DOHH2 (cell line): Measurements from ENCODE around the gene RPTOR.

ENCODE experiments used
- H3F3A ChIP-seq: fragments of 200-600 bp; sonication (generic), shearing (Covaris generic); 2 replicates; pipeline ENCODE4 v1.6.0; 2016; ENCODE audit warnings: antibody characterized with exemption, mild to moderate bottlenecking; ENCODE audit not compliant: control insufficient read depth, insufficient read depth
- H3K27ac ChIP-seq: fragments of 200-600 bp; sonication (generic); 2 replicates; pipeline ENCODE4 v1.5.1; 2014; ENCODE audit warnings: low read depth, mild to moderate bottlenecking, low read length, moderate library complexity
- H3K27me3 ChIP-seq: fragments of 200-600 bp; sonication (generic); 2 replicates; pipeline ENCODE4 v1.6.1; 2014; ENCODE audit warnings: mild to moderate bottlenecking, low read length, mixed read lengths; ENCODE audit not compliant: control insufficient read depth
- H3K36me3 ChIP-seq: fragments of 200-600 bp; sonication (generic); 2 replicates; pipeline ENCODE4 v1.6.1; 2014; ENCODE audit warnings: mild to moderate bottlenecking, low read length, moderate library complexity, mixed read lengths; ENCODE audit not compliant: control insufficient read depth
- H3K4me1 ChIP-seq: fragments of 200-600 bp; sonication (generic); 2 replicates; pipeline ENCODE4 v1.6.1; 2014; ENCODE audit warnings: mild to moderate bottlenecking, low read length, mixed read lengths; ENCODE audit not compliant: control insufficient read depth
- H3K4me2 ChIP-seq: fragments of 200-600 bp; sonication (generic); 2 replicates; pipeline ENCODE4 v1.6.0; 2014; ENCODE audit warnings: mild to moderate bottlenecking, low read length, moderate library complexity
- H3K4me3 ChIP-seq: fragments of 200-600 bp; sonication (generic); 2 replicates; pipeline ENCODE4 v1.5.1; 2014; ENCODE audit warnings: mild to moderate bottlenecking, low read length, mixed read lengths
- H3K79me2 ChIP-seq: fragments of 200-600 bp; sonication (generic); 2 replicates; pipeline ENCODE4 v1.6.1; 2014; ENCODE audit warnings: mild to moderate bottlenecking, low read length, mixed read lengths; ENCODE audit not compliant: control insufficient read depth
- H3K9me2 ChIP-seq: fragments of 200-600 bp; sonication (generic); replicated peaks from 2 replicates; pipeline ENCODE4 v1.6.1; 2014; ENCODE audit warnings: mild to moderate bottlenecking, low read length, mixed read lengths; ENCODE audit not compliant: control insufficient read depth
- H3K9me3 ChIP-seq: fragments of 200-600 bp; sonication (generic); 2 replicates; pipeline ENCODE4 v1.6.1; 2014; ENCODE audit warnings: antibody characterized with exemption, low read length, mixed read lengths; ENCODE audit not compliant: control insufficient read depth, insufficient read depth
- H4K20me1 ChIP-seq: fragments of 200-600 bp; sonication (generic); 2 replicates; pipeline ENCODE4 v1.6.0; 2014; ENCODE audit warnings: low read depth, mild to moderate bottlenecking, antibody characterized with exemption, low read length, moderate library complexity; ENCODE audit not compliant: control insufficient read depth, insufficient read depth
- EZH2phosphoT487 ChIP-seq: fragments of 200-600 bp; sonication (generic); IDR thresholded peaks from 2 replicates; pipeline ENCODE4 v1.6.1; 2017; ENCODE audit warnings: borderline replicate concordance, mild to moderate bottlenecking, antibody characterized with exemption, low read length, moderate library complexity, mixed read lengths
- TF ChIP-seq, protein P1 (sequence below): fragments of 200-600 bp; sonication (generic); IDR thresholded peaks from one replicate; pipeline ENCODE4 v1.5.1; 2014; ENCODE audit warnings: antibody characterized with exemption, mild to moderate bottlenecking, low read depth, low read length; ENCODE audit not compliant: poor library complexity, severe bottlenecking

The RPTOR gene

DNA sequence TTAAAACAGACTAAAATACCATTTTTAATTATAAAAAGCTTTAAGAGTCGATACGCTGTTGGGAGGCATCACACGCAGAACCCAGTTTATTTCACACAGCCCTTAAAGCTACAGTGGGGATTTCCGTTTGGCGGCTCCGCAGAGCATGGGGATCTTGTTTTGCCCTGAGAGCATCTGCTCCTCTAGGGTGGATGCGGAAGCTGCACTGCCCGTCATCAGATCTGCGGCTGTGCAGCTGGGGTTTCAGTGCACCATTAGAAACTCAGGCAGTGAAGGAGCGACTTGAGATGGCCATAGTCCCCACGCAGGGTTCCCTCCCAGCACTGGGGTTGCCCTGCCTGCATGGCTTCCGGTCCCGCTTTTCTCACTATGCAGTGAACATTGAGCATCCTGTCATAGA lies 384.8 kb downstream of the RPTOR start:
- Histone ChIP-seq H3K27me3 (no peaks in the 10 kb centered on the region), H3K36me3 (0 out of 2 replicates have a peak, but pooled peaks cover 2% of the 10 kb centered on the region), H3K79me2 (no peaks in the 10 kb centered on the region), H3F3A (no peaks in the 10 kb centered on the region), H3K4me1 (no peaks in the 10 kb centered on the region), H3K27ac (no peak overlapping the region), H3K9me2 (no peaks in the 10 kb centered on the region), H3K9me3 (no peaks in the 10 kb centered on the region), H4K20me1 (no peaks in the 10 kb centered on the region), H3K4me3 (no peak overlapping the region), H3K4me2 (no peak overlapping the region)
- TF ChIP-seq EZH2phosphoT487: no peak
- TF ChIP-seq, protein P1, sequence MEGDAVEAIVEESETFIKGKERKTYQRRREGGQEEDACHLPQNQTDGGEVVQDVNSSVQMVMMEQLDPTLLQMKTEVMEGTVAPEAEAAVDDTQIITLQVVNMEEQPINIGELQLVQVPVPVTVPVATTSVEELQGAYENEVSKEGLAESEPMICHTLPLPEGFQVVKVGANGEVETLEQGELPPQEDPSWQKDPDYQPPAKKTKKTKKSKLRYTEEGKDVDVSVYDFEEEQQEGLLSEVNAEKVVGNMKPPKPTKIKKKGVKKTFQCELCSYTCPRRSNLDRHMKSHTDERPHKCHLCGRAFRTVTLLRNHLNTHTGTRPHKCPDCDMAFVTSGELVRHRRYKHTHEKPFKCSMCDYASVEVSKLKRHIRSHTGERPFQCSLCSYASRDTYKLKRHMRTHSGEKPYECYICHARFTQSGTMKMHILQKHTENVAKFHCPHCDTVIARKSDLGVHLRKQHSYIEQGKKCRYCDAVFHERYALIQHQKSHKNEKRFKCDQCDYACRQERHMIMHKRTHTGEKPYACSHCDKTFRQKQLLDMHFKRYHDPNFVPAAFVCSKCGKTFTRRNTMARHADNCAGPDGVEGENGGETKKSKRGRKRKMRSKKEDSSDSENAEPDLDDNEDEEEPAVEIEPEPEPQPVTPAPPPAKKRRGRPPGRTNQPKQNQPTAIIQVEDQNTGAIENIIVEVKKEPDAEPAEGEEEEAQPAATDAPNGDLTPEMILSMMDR: no peak

DNA sequence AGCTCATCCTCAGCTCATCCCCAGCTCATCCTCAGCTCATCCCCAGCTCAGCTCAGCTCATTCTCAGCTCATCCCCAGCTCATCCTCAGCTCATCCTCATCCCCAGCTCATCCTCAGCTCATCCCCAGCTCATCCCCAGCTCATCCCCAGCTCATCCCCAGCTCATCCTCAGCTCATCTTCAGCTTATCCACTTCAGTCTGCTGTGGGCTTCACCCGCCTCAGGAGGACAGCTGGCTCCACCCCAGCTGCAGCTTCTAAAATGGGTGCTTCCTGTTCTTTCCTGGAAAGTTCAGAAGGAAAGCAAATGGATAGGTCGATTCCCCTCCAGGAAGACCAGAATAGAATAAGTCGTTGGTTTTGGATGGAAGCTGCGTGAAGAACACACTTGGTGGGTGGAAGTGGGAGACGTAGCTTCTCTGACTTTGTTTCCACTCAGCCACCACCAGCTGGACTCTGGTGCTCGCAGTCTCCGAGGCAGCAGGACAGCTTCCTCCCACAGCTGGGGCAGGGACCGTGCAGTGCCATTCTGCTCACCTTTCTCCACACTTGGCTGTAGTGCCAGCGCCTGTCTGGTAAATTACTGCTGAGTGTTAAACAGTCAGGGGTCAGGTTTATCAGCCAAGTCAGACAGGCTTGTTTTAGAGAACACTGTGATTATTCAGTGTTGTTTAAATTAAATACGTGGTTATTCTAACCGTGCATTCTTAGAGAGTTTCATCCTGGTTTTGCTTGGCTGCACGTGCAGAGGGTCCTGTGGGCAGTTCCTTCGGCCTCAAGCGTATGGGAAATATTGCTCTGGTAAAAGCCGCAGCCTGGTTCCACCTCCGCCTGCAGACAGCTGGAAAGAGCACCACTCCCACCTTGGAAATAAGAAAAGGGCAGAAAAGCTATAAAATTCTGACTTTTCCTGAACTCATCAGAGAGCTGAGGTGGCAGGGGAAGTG lies 386.0 kb downstream of the RPTOR start:
- Histone ChIP-seq H3K9me2 (no peaks in the 10 kb centered on the region), H3K4me3 (no peak overlapping the region), H3K4me2 (no peak overlapping the region), H4K20me1 (no peaks in the 10 kb centered on the region), H3K27me3 (no peaks in the 10 kb centered on the region), H3K9me3 (no peaks in the 10 kb centered on the region), H3K27ac (no peak overlapping the region), H3K79me2 (no peaks in the 10 kb centered on the region), H3K4me1 (no peaks in the 10 kb centered on the region), H3K36me3 (0 out of 2 replicates have a peak, but pooled peaks cover 2% of the 10 kb centered on the region), H3F3A (no peaks in the 10 kb centered on the region)
- no peak for TF ChIP-seq EZH2phosphoT487
- TF ChIP-seq, protein P1: no peak

DNA sequence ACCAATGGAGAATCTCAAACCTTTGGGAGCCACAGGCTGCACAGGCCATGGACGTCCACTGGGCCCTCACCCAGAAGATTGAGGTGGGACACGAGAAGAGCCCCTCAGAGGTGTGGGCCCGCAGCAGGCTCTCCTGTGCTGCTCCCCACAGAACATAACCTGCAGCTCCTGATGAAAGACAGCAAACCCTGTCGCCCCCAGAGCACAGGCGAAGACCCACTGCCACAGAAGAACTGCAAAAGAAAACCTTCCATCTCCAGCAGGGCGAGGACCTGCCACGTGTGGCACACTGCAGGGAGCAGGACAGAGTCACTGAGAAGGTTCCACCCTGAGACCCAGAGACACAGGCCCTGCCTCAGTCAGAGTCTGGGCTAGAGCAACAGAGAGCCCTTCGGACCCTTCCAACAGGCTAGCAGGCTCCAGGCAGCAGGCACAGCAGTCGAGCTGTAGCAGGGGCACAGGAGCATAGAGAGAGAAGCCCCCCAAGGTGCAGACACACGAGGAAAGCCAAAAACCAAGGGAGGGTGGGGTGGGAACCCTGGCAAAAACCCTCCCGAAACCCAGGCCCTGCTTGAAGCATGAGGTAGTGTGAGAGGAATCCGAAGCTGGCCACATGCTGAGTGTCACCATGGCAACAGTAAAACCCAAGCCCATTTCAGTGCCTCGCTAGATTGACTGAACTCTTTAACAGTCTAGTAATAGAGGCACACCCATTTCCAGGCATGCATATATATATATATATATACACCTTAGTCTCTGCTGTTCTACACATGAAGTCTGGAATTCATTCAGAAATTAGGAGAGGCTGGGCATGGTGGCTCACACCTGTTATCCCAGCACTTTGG lies 387.0 kb downstream of the RPTOR start:
- H3K27ac ChIP-seq: no peak overlapping the region
- TF ChIP-seq, protein P1: no peak
- TF ChIP-seq EZH2phosphoT487: no peak
- no peaks in the 10 kb centered on the region for H3K79me2 ChIP-seq
- no peaks in the 10 kb centered on the region for H3K27me3 ChIP-seq
- no peaks in the 10 kb centered on the region for H3K4me1 ChIP-seq
- H3K4me3 ChIP-seq: no peak overlapping the region
- H3K36me3 ChIP-seq: 0 out of 2 replicates have a peak, but pooled peaks cover 2% of the 10 kb centered on the region
- H3F3A ChIP-seq: no peaks in the 10 kb centered on the region
- H4K20me1 ChIP-seq: no peaks in the 10 kb centered on the region
- no peaks in the 10 kb centered on the region for H3K9me2 ChIP-seq
- no peaks in the 10 kb centered on the region for H3K9me3 ChIP-seq
- H3K4me2 ChIP-seq: no peak overlapping the region
